GM19372 (cell line): Measurements from ENCODE around the gene CXCR3.
"Not testable (repeated sequence)": the region's sequence is repeated elsewhere in the genome, so short reads cannot be mapped to it uniquely, and the experiment has no call there.

Experiments
- ATAC-seq: cut with Tn5 transposase; IDR thresholded peaks from one replicate; pipeline ENCODE4 v1.9.1; 2021; ENCODE audit warnings: mild to moderate bottlenecking, low read depth, moderate library complexity; ENCODE audit not compliant: unreplicated experiment

Gene CXCR3

GRCh38 chrX:71615056-71615455 is 3.3 kb downstream of the CXCR3 start:
- no peak for ATAC-seq

GRCh38 chrX:71612256-71612655 is 6.1 kb downstream of the CXCR3 start:
- no peak for ATAC-seq

GRCh38 chrX:71611736-71612135 is 6.6 kb downstream of the CXCR3 start:
- ATAC-seq = not testable (repeated sequence)

GRCh38 chrX:71609095-71609750 is 9.1 kb downstream of the CXCR3 start:
- ATAC-seq = no peak

GRCh38 chrX:71607488-71607887 is 10.8 kb downstream of the CXCR3 start:
- ATAC-seq = no peak

DNA sequence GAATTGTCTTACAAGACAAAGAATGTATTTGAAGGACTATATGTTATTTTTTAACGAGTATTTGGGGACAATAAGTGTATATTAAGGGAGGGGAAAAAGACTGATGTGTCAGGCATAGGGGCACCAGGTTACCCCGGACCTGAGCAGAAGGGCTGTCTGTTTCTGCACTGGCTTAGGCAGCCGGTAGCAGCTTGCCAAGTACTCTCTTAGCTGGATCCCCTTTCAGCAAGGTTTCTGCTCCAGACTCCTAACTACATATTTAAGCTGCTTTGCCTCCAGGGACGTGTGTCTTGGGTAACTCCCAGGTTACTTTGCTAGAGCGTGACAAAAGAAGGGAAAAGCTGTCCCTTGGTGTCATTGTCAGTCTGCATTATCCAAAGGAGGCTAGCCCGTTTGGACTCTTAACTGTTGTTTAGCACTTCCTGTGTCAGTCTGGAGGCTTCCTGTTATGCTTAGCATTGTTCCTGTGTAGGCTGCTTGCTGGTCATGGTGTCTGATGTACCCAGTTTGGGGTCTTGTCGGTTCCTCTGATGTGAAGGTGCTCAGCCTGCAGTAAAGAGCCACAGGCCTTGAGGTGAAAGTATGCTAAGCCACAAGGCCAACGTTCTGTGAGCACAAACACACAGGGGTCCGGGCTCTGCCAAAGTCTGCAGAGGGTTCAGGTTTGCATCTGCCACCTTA is 11.6 kb downstream of the CXCR3 start:
- ATAC-seq = no peak

DNA sequence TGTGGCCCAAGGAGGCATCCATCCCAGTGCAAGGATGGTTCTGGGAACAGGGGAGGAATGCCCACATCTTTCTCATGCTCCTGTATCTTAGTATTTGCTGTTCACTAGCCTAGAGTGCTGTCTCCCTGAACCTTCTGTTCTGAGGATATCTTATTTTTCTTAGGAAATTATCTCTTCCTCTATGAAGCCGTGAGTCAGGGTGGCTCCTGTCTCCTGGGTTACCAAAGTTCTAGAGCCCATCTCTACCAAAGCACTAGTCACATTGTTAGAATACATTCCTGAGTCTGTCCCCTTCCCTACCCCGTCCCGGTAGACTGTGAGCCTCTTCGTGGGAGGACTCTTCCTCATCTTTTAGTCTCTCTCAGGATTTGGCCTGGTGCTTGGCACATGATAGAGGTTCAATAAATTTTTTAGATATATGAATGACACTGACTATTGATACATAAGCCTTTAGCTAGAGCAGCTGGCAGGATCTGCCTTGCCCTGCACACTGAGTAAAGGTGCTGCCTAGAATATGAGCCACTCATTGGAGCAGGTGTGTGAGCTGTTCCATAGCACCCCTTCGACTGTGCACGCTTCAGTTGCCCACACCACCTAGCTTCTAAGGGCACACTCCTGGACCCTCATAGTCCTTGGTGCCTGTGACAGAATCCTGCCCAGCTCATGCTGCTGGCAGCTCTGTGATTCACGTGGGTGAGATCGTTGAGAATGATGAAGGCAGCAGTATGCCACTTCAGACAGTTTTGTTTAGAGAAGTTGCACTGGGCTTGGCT is 13.3 kb downstream of the CXCR3 start:
- ATAC-seq = no peak

- no peak for ATAC-seq
These were observed 14.2 kb downstream of the CXCR3 start for GRCh38 chrX:71604141-71604540.

DNA sequence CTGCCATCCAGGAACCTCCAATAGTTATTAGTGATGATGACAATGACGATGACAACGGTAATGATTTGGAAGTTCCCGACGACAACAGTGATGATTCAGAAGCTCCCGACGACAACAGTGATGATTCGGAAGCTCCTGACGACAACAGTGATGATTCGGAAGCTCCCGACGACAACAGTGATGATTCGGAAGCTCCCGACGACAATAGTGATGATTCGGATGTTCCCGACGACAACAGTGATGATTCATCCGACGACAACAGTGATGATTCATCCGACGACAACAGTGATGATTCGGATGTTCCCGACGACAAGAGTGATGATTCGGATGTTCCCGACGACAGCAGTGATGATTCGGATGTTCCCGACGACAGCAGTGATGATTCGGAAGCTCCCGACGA is 14.7 kb downstream of the CXCR3 start:
- ATAC-seq = no peak

GRCh38 chrX:71599965-71600364 is 18.3 kb downstream of the CXCR3 start:
- no peak for ATAC-seq

GRCh38 chrX:71593210-71593609 is 25.1 kb downstream of the CXCR3 start:
- ATAC-seq = not testable (repeated sequence)

- ATAC-seq = no peak
These were observed 31.4 kb downstream of the CXCR3 start for GRCh38 chrX:71586929-71587328.

GRCh38 chrX:71581210-71581609 is 37.1 kb downstream of the CXCR3 start:
- ATAC-seq = no peak

DNA sequence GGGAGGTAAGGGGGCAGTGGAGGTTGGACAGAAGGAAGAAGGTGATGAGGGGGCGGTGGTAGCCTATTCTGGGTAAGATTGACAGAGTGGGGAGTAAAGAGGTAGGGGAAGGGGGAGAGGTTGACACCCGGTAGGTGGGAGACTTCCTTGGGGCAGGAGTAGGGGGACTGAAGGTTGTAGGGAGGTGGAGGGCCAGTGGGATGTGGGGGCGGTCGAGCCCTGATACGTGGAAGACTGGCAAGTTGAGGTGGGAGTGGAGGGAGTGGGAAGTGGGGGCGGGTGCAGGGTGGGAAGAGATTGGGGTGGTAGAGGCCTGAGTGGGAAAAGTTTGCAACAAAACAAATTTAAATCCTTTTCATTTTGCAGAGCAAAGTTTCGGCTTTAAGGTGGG is 38.3 kb downstream of the CXCR3 start:
- ATAC-seq = no peak

DNA sequence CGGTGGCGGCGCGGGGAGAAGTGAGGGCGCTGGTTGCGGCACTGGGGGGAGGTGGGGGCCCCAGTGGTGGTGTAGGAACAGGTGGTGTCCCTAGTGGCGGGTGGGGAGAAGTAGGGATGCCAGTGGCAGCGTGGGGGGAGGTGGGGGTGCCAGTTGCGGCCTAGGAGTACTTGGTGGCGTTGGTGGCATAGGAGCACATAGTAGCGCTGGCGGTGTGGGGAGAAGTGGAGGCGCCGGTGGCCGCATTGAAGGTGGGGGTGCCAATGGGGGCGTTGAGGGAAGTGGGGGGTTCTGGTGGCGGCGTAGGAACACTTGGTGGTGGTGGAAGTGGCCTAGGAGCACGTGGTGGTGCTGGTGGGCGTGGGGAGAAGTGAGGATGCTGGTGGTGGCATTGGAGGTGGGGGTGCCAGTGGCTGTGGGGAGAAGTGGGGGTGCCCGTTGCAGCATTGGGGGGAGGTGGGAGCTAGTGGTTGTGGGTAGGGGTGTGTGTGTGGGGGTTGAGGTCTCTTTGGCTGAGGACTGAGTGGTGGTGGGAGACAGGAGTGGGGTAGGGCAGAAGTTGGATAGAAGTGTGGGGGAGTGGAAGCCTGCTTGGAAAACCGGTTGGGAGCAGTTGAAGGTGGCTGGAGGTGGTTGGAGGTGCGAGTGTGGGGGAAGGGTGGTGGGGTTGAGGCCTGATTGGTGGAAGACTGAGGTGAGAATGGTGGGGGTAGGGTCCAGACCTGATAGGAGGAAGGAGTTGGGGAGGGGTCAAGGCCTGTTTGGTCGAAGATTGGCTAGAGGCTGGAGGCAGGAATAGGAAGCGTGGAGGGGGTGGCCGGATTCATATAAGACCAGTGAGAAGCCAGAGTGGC is 38.9 kb downstream of the CXCR3 start:
- ATAC-seq = no peak

DNA sequence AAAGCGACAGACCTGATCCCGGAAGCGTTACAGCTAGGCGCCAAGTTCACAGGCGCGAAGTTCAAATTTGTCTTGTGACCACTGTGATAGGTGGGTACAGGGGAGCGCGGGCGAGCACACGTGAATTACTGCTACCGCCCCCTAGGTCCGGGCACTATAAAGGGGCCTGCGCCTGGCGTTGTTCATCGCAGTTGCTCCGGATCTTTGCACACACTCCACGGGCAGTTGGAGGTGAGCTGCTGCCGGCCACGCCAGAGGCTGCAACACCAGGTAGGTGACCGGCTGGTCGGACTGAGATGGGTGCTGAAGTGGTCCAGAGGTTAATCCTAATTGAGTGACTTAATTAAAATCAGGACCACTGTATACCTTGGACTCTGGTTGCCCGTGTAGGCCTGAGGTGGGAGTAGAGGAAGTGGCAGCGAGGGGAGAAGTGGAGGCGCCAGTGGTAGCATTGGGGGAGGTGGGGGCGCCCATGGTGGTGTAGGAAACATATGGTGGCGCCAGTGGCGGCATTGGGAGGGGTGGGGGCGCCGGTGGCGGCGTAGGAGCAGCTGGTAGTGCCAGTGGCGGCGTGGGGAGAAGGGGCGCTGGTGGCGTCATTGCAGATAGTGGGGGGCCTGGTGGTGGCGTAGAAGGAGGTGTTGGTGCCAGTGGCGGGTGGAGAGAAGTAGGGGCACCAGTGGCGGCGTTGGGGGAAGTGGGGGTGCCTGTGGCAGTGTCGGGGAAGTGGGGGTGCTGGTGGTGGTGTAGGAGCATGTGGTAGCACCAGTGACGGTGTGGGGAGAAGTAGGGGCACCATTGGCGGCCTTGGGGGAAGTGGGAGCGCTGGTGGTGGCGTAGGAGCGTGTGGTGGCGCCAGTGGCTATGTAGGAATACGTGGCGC is 39.8 kb downstream of the CXCR3 start, which contains the start of gene GCNA:
Gene GCNA, plus strand, starts transcription at position 185 of the 883 bp plus-strand sequence. CDS start 2,385 bp downstream, outside the sequence.
- ATAC-seq = no peak

DNA sequence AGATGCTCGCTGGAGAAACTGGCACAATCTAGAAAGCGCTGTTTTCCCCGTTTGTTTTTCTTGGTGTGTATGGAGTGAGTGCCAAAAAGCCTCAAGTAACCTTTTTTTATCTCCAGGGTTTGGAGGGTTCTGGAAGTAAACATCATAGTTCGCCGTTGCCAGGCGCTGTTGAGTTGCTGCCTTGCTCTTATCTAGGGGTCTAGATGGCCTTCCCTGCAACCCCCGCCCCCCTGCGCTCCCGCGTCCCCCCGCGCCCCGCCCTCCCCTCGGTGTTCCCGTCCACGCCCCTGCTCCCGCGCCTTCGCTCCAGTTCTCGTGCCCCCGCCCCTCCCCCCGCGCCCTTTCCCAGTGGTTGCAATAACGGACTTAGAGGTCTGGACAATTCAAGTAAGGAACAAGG is 40.6 kb downstream of the CXCR3 start:
- no peak for ATAC-seq

- ATAC-seq = no peak
These were observed 44.7 kb downstream of the CXCR3 start for GRCh38 chrX:71573590-71573989.

GRCh38 chrX:71571390-71571789 is 46.9 kb downstream of the CXCR3 start:
- ATAC-seq = not testable (repeated sequence)
